DOHH2 (cell line): ENCODE measurements around the gene SLC45A3.

Experiments
- H3F3A ChIP-seq: fragments of 200-600 bp; sonication (generic), shearing (Covaris generic); 2 replicates; pipeline ENCODE4 v1.6.0; 2016; ENCODE audit warnings: antibody characterized with exemption, mild to moderate bottlenecking; ENCODE audit not compliant: control insufficient read depth, insufficient read depth
- H3K27ac ChIP-seq: fragments of 200-600 bp; sonication (generic); 2 replicates; pipeline ENCODE4 v1.5.1; 2014; ENCODE audit warnings: low read depth, mild to moderate bottlenecking, low read length, moderate library complexity
- H3K27me3 ChIP-seq: fragments of 200-600 bp; sonication (generic); 2 replicates; pipeline ENCODE4 v1.6.1; 2014; ENCODE audit warnings: mild to moderate bottlenecking, low read length, mixed read lengths; ENCODE audit not compliant: control insufficient read depth
- H3K36me3 ChIP-seq: fragments of 200-600 bp; sonication (generic); 2 replicates; pipeline ENCODE4 v1.6.1; 2014; ENCODE audit warnings: mild to moderate bottlenecking, low read length, moderate library complexity, mixed read lengths; ENCODE audit not compliant: control insufficient read depth
- H3K4me1 ChIP-seq: fragments of 200-600 bp; sonication (generic); 2 replicates; pipeline ENCODE4 v1.6.1; 2014; ENCODE audit warnings: mild to moderate bottlenecking, low read length, mixed read lengths; ENCODE audit not compliant: control insufficient read depth
- H3K4me2 ChIP-seq: fragments of 200-600 bp; sonication (generic); 2 replicates; pipeline ENCODE4 v1.6.0; 2014; ENCODE audit warnings: mild to moderate bottlenecking, low read length, moderate library complexity
- H3K4me3 ChIP-seq: fragments of 200-600 bp; sonication (generic); 2 replicates; pipeline ENCODE4 v1.5.1; 2014; ENCODE audit warnings: mild to moderate bottlenecking, low read length, mixed read lengths
- H3K79me2 ChIP-seq: fragments of 200-600 bp; sonication (generic); 2 replicates; pipeline ENCODE4 v1.6.1; 2014; ENCODE audit warnings: mild to moderate bottlenecking, low read length, mixed read lengths; ENCODE audit not compliant: control insufficient read depth
- H3K9me2 ChIP-seq: fragments of 200-600 bp; sonication (generic); replicated peaks from 2 replicates; pipeline ENCODE4 v1.6.1; 2014; ENCODE audit warnings: mild to moderate bottlenecking, low read length, mixed read lengths; ENCODE audit not compliant: control insufficient read depth
- H3K9me3 ChIP-seq: fragments of 200-600 bp; sonication (generic); 2 replicates; pipeline ENCODE4 v1.6.1; 2014; ENCODE audit warnings: antibody characterized with exemption, low read length, mixed read lengths; ENCODE audit not compliant: control insufficient read depth, insufficient read depth
- H4K20me1 ChIP-seq: fragments of 200-600 bp; sonication (generic); 2 replicates; pipeline ENCODE4 v1.6.0; 2014; ENCODE audit warnings: low read depth, mild to moderate bottlenecking, antibody characterized with exemption, low read length, moderate library complexity; ENCODE audit not compliant: control insufficient read depth, insufficient read depth
- CTCF ChIP-seq: fragments of 200-600 bp; sonication (generic); IDR thresholded peaks from one replicate; pipeline ENCODE4 v1.5.1; 2014; ENCODE audit warnings: antibody characterized with exemption, mild to moderate bottlenecking, low read depth, low read length; ENCODE audit not compliant: poor library complexity, severe bottlenecking
- EZH2phosphoT487 ChIP-seq: fragments of 200-600 bp; sonication (generic); IDR thresholded peaks from 2 replicates; pipeline ENCODE4 v1.6.1; 2017; ENCODE audit warnings: borderline replicate concordance, mild to moderate bottlenecking, antibody characterized with exemption, low read length, moderate library complexity, mixed read lengths

The SLC45A3 gene

GRCh38 chr1:205672970-205673369 is 7.3 kb downstream of the SLC45A3 start:
- H3K4me2 ChIP-seq = no peak overlapping the region
- TF ChIP-seq CTCF = no peak
- TF ChIP-seq EZH2phosphoT487 = no peak
- H3K36me3 ChIP-seq = no peaks in the 10 kb centered on the region
- no peaks in the 10 kb centered on the region for H3K27me3 ChIP-seq
- no peak overlapping the region for H3K27ac ChIP-seq
- 0 out of 2 replicates have a peak, but pooled peaks cover 3% of the 10 kb centered on the region for H3F3A ChIP-seq
- no peaks in the 10 kb centered on the region for H3K79me2 ChIP-seq
- H3K4me3 ChIP-seq = no peak overlapping the region
- H4K20me1 ChIP-seq = no peaks in the 10 kb centered on the region
- H3K9me3 ChIP-seq = no peaks in the 10 kb centered on the region
- H3K9me2 ChIP-seq = no peaks in the 10 kb centered on the region
- peaks cover 31% of the 10 kb centered on the region for H3K4me1 ChIP-seq

GRCh38 chr1:205672395-205672889 is 7.9 kb downstream of the SLC45A3 start:
- H3K4me1 ChIP-seq = peaks cover 36% of the 10 kb centered on the region
- no peaks in the 10 kb centered on the region for H4K20me1 ChIP-seq
- no peaks in the 10 kb centered on the region for H3K79me2 ChIP-seq
- H3K9me2 ChIP-seq = no peaks in the 10 kb centered on the region
- TF ChIP-seq CTCF = no peak
- no peaks in the 10 kb centered on the region for H3K27me3 ChIP-seq
- no peaks in the 10 kb centered on the region for H3K36me3 ChIP-seq
- H3K27ac ChIP-seq = no peak overlapping the region
- H3K9me3 ChIP-seq = no peaks in the 10 kb centered on the region
- no peak overlapping the region for H3K4me3 ChIP-seq
- H3F3A ChIP-seq = 0 out of 2 replicates have a peak, but pooled peaks cover under 1% of the 10 kb centered on the region
- no peak overlapping the region for H3K4me2 ChIP-seq

GRCh38 chr1:205670611-205671430 is 9.5 kb downstream of the SLC45A3 start:
- Histone ChIP-seq H3K4me1 (peaks cover 47% of the 10 kb centered on the region), H3K79me2 (no peaks in the 10 kb centered on the region), H3K27ac (no peak overlapping the region), H3K4me3 (no peak overlapping the region), H3K9me2 (no peaks in the 10 kb centered on the region), H3K9me3 (no peaks in the 10 kb centered on the region), H3F3A (no peaks in the 10 kb centered on the region), H3K4me2 (no peak overlapping the region), H3K27me3 (no peaks in the 10 kb centered on the region), H3K36me3 (no peaks in the 10 kb centered on the region), H4K20me1 (no peaks in the 10 kb centered on the region)
- no peak for TF ChIP-seq CTCF
- no peak for TF ChIP-seq EZH2phosphoT487
